Endothelial cell of umbilical vein (primary cell): ENCODE results near the gene STAC3. TPM values are rescaled to one million over a fixed set of nuclear protein-coding genes. Genes with fewer than 3 reads are reported as not detected.
A peak's percentile ranks its signal among the peaks of the same experiment; 100 is the strongest.

Experiments used
- BruUV-seq: library from RNA; stranded (reverse); fragments of 400-500 nt; replicated peaks from 2 replicates; lab custom pipeline; 2021; lab: Mats Ljungman, UMichigan
- CTCF ChIA-PET: fragments of 300-600, 350-600 bp; sonication (Branson Sonifier 250); formaldehyde crosslinking; loops from one replicate; lab custom pipeline; 2021; ENCODE audit warnings: antibody characterized with exemption, inconsistent platforms; lab: Charles Lee
- POLR2A ChIA-PET: fragments of 300-600, 350-600 bp; sonication (Branson Sonifier 250); formaldehyde crosslinking; loops from one replicate; lab custom pipeline; 2021; ENCODE audit warnings: antibody characterized with exemption, inconsistent platforms; lab: Charles Lee
- DNase-seq: peaks from one replicate; pipeline ENCODE4 v3.0.0-alpha.2; 2011; ENCODE audit warnings: low read depth, low spot score
- FAIRE-seq: peaks from 2 replicates; lab custom pipeline; 2011; peaks lifted over from hg19 to GRCh38; lab: Jason Lieb, UNC
- H2AFZ ChIP-seq: 2 replicates; pipeline ENCODE4 v1.6.0; 2012; ENCODE audit warnings: low read depth, low read length, control low read depth, inconsistent platforms
- H3K27ac ChIP-seq: 2 replicates; pipeline ENCODE4 v1.5.1; 2011; ENCODE audit warnings: low read depth, mild to moderate bottlenecking, control low read depth, low read length, moderate library complexity; ENCODE audit not compliant: insufficient read depth
- H3K27me3 ChIP-seq, 2 experiments: 2 replicates each; pipeline versions ENCODE4 v1.6.0 to v1.6.1; 2011; ENCODE audit warnings: low read length in 2 of 2, mixed read lengths in 1 of 2; ENCODE audit not compliant: control insufficient read depth in 2 of 2, insufficient read depth in 2 of 2
- H3K36me3 ChIP-seq, 2 experiments: 2 replicates in 1 of 2; 3 replicates in 1 of 2; pipeline ENCODE4 v1.5.1; 2011; ENCODE audit warnings: low read length in 2 of 2, mild to moderate bottlenecking in 1 of 2, moderate library complexity in 1 of 2; ENCODE audit not compliant: control insufficient read depth in 2 of 2, insufficient read depth in 2 of 2; ENCODE audit errors: extremely low read depth in 1 of 2
- H3K4me1 ChIP-seq: 3 replicates; pipeline ENCODE4 v1.5.1; 2011; ENCODE audit warnings: mild to moderate bottlenecking, low read length; ENCODE audit not compliant: control insufficient read depth, insufficient read depth; ENCODE audit errors: extremely low read depth
- H3K4me2 ChIP-seq: 2 replicates; pipeline ENCODE4 v1.6.1; 2011; ENCODE audit warnings: low read length, control low read depth, mixed read lengths; ENCODE audit not compliant: insufficient read depth
- H3K4me3 ChIP-seq, 3 experiments: fragments of 200-600 bp in 1 of 3; sonication (generic), shearing (Covaris generic) in 1 of 3; replicated peaks in 1 of 3; 2 replicates each; pipeline ENCODE4 v1.5.1; 2011 to 2016; ENCODE audit warnings: control low read depth in 3 of 3, low read length in 3 of 3, mild to moderate bottlenecking in 2 of 3, inconsistent platforms in 1 of 3, low read depth in 1 of 3, moderate library complexity in 1 of 3; ENCODE audit not compliant: insufficient read depth in 1 of 3
- H3K79me2 ChIP-seq: 2 replicates; pipeline ENCODE4 v1.6.0; 2012; ENCODE audit warnings: low read length, inconsistent platforms; ENCODE audit not compliant: control insufficient read depth, insufficient read depth
- H3K9ac ChIP-seq: replicated peaks from 2 replicates; pipeline ENCODE3; 2011; ENCODE audit warnings: low read length, control low read depth; ENCODE audit not compliant: insufficient read depth; ENCODE audit errors: extremely low read depth
- H3K9me1 ChIP-seq: replicated peaks from 3 replicates; pipeline ENCODE4 v1.6.0; 2011; ENCODE audit warnings: mild to moderate bottlenecking, low read length; ENCODE audit not compliant: control insufficient read depth, insufficient read depth; ENCODE audit errors: extremely low read depth
- H3K9me3 ChIP-seq: replicated peaks from 2 replicates; pipeline ENCODE4 v1.5.1; 2012; ENCODE audit warnings: low read length, inconsistent platforms; ENCODE audit not compliant: control insufficient read depth, insufficient read depth
- H4K20me1 ChIP-seq: replicated peaks from 2 replicates; pipeline ENCODE3; 2011; ENCODE audit warnings: mild to moderate bottlenecking, low read length; ENCODE audit not compliant: control insufficient read depth, insufficient read depth; ENCODE audit errors: extremely low read depth
- FOS ChIP-seq: IDR thresholded peaks from 2 replicates; pipeline ENCODE4 v1.6.1; 2011; ENCODE audit warnings: mild to moderate bottlenecking, low read length, moderate library complexity, borderline replicate concordance; ENCODE audit not compliant: insufficient read depth
- JUN ChIP-seq: IDR thresholded peaks from 2 replicates; pipeline ENCODE4 v1.6.1; 2011; ENCODE audit warnings: borderline replicate concordance, low read depth; ENCODE audit not compliant: insufficient read length, insufficient read depth
- MYC ChIP-seq: IDR thresholded peaks from one replicate; pipeline ENCODE4 v1.6.1; 2011; ENCODE audit warnings: mild to moderate bottlenecking, low read depth, low read length
- POLR2AphosphoS5 ChIP-seq: IDR thresholded peaks from 2 replicates; pipeline ENCODE4 v1.6.1; 2012; ENCODE audit warnings: low read depth, mild to moderate bottlenecking, control low read depth, low read length, moderate library complexity; ENCODE audit not compliant: insufficient read depth
- dilution Hi-C: fragments of 300-500 bp; cut with MboI; formaldehyde crosslinking; loops from one replicate; pipeline ENCODE4 v1.15.0; 2019; ENCODE audit warnings: low sequenced_read_pairs; ENCODE audit not compliant: extremely low pct_ligation_motif_present
- intact Hi-C: fragments of 100-400 bp; cut with micrococcal nuclease; formaldehyde crosslinking; loops from one replicate; pipeline ENCODE4 v1.10.0; 2022
- polyA plus RNA-seq, 4 experiments: library from polyadenylated mRNA; depleted of rRNA in 3 of 4; stranded (reverse) in 3 of 4; unstranded in 1 of 4; fragments of >200 nt; gene quantifications; 2 replicates each; pipeline versions ENCODE4 v1.2.1 to v1.2.3, GENCODE V29; 2011 to 2012; ENCODE audit warnings: missing spikeins in 1 of 4
- total RNA-seq: library from RNA; stranded (reverse); gene quantifications from 2 replicates; pipeline ENCODE4 v1.2.3, GENCODE V29; 2021

Gene STAC3
- total and polyA plus RNA-seq, 2 donors (not counting 3 experiments of a cell fraction or from before 2014, with no cell fraction given): 0.36 to 0.55 TPM

DNA sequence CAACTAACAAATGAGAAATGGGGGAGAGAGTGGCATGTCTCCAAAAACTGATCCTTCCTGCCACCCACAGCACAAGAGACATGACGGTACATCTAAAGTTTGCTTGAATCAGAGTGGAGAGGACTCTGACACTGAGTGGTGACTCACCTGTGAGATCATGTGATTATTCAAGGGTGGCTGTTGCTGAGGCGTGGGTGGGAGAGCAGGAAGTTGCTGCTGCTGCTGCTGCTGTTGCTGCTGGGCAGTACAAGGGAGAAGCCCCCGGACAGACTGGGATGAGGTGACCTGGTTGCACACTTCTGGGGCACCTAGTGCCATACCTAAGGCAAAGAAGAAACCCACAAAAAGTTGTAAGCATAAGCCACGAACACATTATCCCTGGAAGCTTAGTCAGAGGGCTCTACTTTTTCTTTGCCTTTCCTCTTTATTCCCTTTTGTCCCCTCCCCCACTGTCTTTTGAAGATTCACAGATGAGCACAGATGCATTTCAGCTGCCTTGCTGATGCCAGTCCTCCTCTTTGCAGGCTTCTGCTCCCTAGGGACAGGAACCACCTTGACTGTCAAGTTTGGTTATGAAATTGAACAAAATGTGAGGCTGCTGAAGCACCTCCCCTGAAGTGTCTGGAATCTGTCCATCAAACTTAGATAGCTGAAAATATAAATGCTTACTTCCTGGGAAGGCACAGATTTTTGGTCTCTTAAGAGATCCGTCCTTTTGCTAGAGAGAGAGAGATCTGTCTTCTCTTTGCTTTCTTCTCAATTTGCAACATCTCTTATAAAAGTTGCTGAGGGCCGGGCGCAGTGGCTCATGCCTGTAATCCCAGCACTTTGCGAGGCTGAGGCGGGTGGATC is 29.4 kb upstream of the STAC3 start:
- ChIA-PET POLR2A (no interaction called here), CTCF (interaction anchor here (1.0 kb wide), 1 partner anchor 10 kb away, joined by 3 read pairs; no protein-coding TSS in a partner anchor)
- peak overlapping the region; percentile 79 for H2AFZ ChIP-seq
- H3K4me3 ChIP-seq: no peak overlapping the region
- intact Hi-C loops (no loop called here), dilution Hi-C loops (no loop called here)
- peak; percentile 76 for TF ChIP-seq FOS
- peak; percentile 25 for TF ChIP-seq POLR2AphosphoS5
- peak; percentile 82 for TF ChIP-seq JUN
- no peak for TF ChIP-seq MYC
- no peaks in the 10 kb centered on the region for H3K9me3 ChIP-seq
- DNase-seq (peak; percentile 73), FAIRE-seq (peak; percentile 95)
- no TSS peak for BruUV-seq
- H3K36me3 ChIP-seq: no peaks in the 10 kb centered on the region
- peaks cover 8% of the 10 kb centered on the region for H3K4me1 ChIP-seq
- no peaks in the 10 kb centered on the region for H3K27me3 ChIP-seq
- no peaks in the 10 kb centered on the region for H3K9me1 ChIP-seq
- H3K9ac ChIP-seq: peak overlapping the region; percentile 19
- peak overlapping the region; percentile 43 for H3K27ac ChIP-seq
- H3K4me2 ChIP-seq: peak overlapping the region; percentile 28
- no peaks in the 10 kb centered on the region for H3K79me2 ChIP-seq
- no peaks in the 10 kb centered on the region for H4K20me1 ChIP-seq
